Activated CD4-positive, alpha-beta T cell treated with anti-CD3 and anti-CD28 coated beads for 36 hours (primary cell): ENCODE data around the gene MPO. TPM values are rescaled to one million over a fixed set of nuclear protein-coding genes. Genes with fewer than 3 reads are reported as not detected.

Experiments used
- ATAC-seq: fragments of 200-7000 bp; cut with Tn5 transposase; one replicate; pipeline ENCODE4 v1.10.0; 2021; ENCODE audit warnings: mild to moderate bottlenecking, moderate library complexity
- CTCF ChIA-PET: fragments of 350-600 bp; sonication (Branson Sonifier 250); formaldehyde crosslinking; loops from one replicate; lab custom pipeline; 2021; ENCODE audit warnings: antibody characterized with exemption; lab: Charles Lee
- POLR2A ChIA-PET: fragments of 350-600 bp; sonication (Branson Sonifier 250); formaldehyde crosslinking; loops from one replicate; lab custom pipeline; 2021; ENCODE audit warnings: antibody characterized with exemption, inconsistent platforms; lab: Charles Lee
- DNase-seq: peaks from one replicate; pipeline ENCODE4 v3.0.0-alpha.2; 2020
- H3K27ac Mint-ChIP-seq: one replicate; pipeline ENCODE4 v1.8.0; 2021; ENCODE audit warnings: mixed read lengths
- H3K27me3 Mint-ChIP-seq: one replicate; pipeline ENCODE4 v1.8.0; 2021; ENCODE audit warnings: mixed read lengths
- H3K36me3 Mint-ChIP-seq: one replicate; pipeline ENCODE4 v1.8.0; 2021; ENCODE audit warnings: low read depth, mixed read lengths
- H3K4me1 Mint-ChIP-seq: one replicate; pipeline ENCODE4 v1.8.0; 2021; ENCODE audit warnings: mixed read lengths
- H3K4me3 Mint-ChIP-seq: one replicate; pipeline ENCODE4 v1.8.0; 2021; ENCODE audit warnings: mild to moderate bottlenecking, moderate library complexity, mixed read lengths
- H3K9me3 Mint-ChIP-seq: one replicate; pipeline ENCODE4 v1.8.0; 2021; ENCODE audit warnings: low read depth, mixed read lengths
- intact Hi-C, 2 experiments: fragments of 100-400 bp; cut with DNase I in 1 of 2; cut with micrococcal nuclease in 1 of 2; formaldehyde crosslinking; loops; one replicate each; pipeline versions ENCODE4 v1.14.2 to v1.15.1; 2022 to 2024; cut with DNase I, micrococcal nuclease
- total RNA-seq, 2 experiments: library from RNA; stranded (reverse); gene quantifications; one replicate each; pipeline ENCODE4 v1.2.3, GENCODE V29; 2021

The MPO gene
- total RNA-seq, 2 experiments from 2014 or later = 0.07 TPM; not detected in 1

- no peaks in the 10 kb centered on the region for H3K9me3 Mint-ChIP-seq
- DNase-seq (no peak), ATAC-seq (no peak)
- POLR2A ChIA-PET = interaction anchor here (1.4 kb wide), 1 partner anchor 14 kb away, joined by 3 read pairs; no protein-coding TSS in a partner anchor
- CTCF ChIA-PET = interaction anchor here (0.5 to 5.9 kb wide), 10 partner anchors 24 to 172 kb away, joined by 3 to 94 read pairs (median 3); partner anchors contain the start of genes RNF43 and SUPT4H1
- no peak overlapping the region for H3K4me3 Mint-ChIP-seq
- H3K27me3 Mint-ChIP-seq = no peaks in the 10 kb centered on the region
- peaks cover 14% of the 10 kb centered on the region for H3K4me1 Mint-ChIP-seq
- H3K36me3 Mint-ChIP-seq = peaks cover 2% of the 10 kb centered on the region
- intact Hi-C loops = loop anchor here in 1 of 2 experiments (10.0 kb wide), 1 partner anchor 691 kb away; no protein-coding TSS in a partner anchor
- no peak overlapping the region for H3K27ac Mint-ChIP-seq
Measured at GRCh38 chr17:58313815-58314705, 33.3 kb upstream of the MPO start.

GRCh38 chr17:58312829-58313228, 32.1 kb upstream of the MPO start:
- CTCF ChIA-PET = interaction anchor here (0.7 to 1.4 kb wide), 5 partner anchors 32 to 154 kb away, joined by 3 to 8 read pairs (median 3); partner anchors contain the start of gene RNF43
- H3K36me3 Mint-ChIP-seq = peaks cover 2% of the 10 kb centered on the region
- H3K9me3 Mint-ChIP-seq = no peaks in the 10 kb centered on the region
- POLR2A ChIA-PET = interaction anchor here (0.7 kb wide), 1 partner anchor 39 kb away, joined by 3 read pairs; the partner anchor contains the start of gene SUPT4H1
- H3K4me1 Mint-ChIP-seq = peaks cover 9% of the 10 kb centered on the region
- intact Hi-C loops = loop anchor here in 1 of 2 experiments (10.0 kb wide), 1 partner anchor 692 kb away; no protein-coding TSS in a partner anchor
- ATAC-seq (no peak), DNase-seq (no peak)
- no peak overlapping the region for H3K4me3 Mint-ChIP-seq
- no peaks in the 10 kb centered on the region for H3K27me3 Mint-ChIP-seq
- H3K27ac Mint-ChIP-seq = no peak overlapping the region

- ATAC-seq = no peak
- no peaks in the 10 kb centered on the region for H3K27me3 Mint-ChIP-seq
- CTCF ChIA-PET = interaction anchor here (0.7 to 1.4 kb wide), 5 partner anchors 32 to 470 kb away, joined by 3 to 8 read pairs (median 4); partner anchors contain the start of gene RNF43
- H3K9me3 Mint-ChIP-seq = no peaks in the 10 kb centered on the region
- no peak overlapping the region for H3K4me3 Mint-ChIP-seq
- POLR2A ChIA-PET = no interaction called here
- no peak overlapping the region for H3K27ac Mint-ChIP-seq
- peaks cover 2% of the 10 kb centered on the region for H3K4me1 Mint-ChIP-seq
- intact Hi-C loops = loop anchor here in 1 of 2 experiments (10.0 kb wide), 1 partner anchor 693 kb away; no protein-coding TSS in a partner anchor
- DNase-seq = no peak
- H3K36me3 Mint-ChIP-seq = peaks cover 2% of the 10 kb centered on the region
Measured at GRCh38 chr17:58312021-58312630, 31.4 kb upstream of the MPO start.

- Mint-ChIP-seq H3K27me3 (no peaks in the 10 kb centered on the region), H3K36me3 (peaks cover 2% of the 10 kb centered on the region)
- CTCF ChIA-PET = interaction anchor here (1.2 to 1.4 kb wide), 3 partner anchors 33 to 155 kb away, joined by 3 to 8 read pairs (median 4); partner anchors contain the start of gene RNF43
Measured at GRCh38 chr17:58311429-58311894, 30.7 kb upstream of the MPO start.

GRCh38 chr17:58310511-58311428, 30.0 kb upstream of the MPO start:
- ChIA-PET POLR2A (interaction anchor here (0.6 kb wide), 1 partner anchor 458 kb away, joined by 3 read pairs; no protein-coding TSS in a partner anchor), CTCF (interaction anchor here (0.6 kb wide), 1 partner anchor 86 kb away, joined by 3 read pairs; no protein-coding TSS in a partner anchor)
- no peak for ATAC-seq
- intact Hi-C loops = loop anchor here in 1 of 2 experiments (10.0 kb wide), 1 partner anchor 694 kb away; no protein-coding TSS in a partner anchor
- no peak for DNase-seq
- Mint-ChIP-seq H3K4me1 (no peaks in the 10 kb centered on the region), H3K27me3 (no peaks in the 10 kb centered on the region), H3K27ac (no peak overlapping the region), H3K36me3 (peaks cover 2% of the 10 kb centered on the region), H3K4me3 (no peak overlapping the region), H3K9me3 (no peaks in the 10 kb centered on the region)

More at GRCh38 chr17:58311429-58311894, 30.7 kb upstream of the MPO start:
- Mint-ChIP-seq H3K4me1 (no peaks in the 10 kb centered on the region), H3K4me3 (no peak overlapping the region), H3K9me3 (no peaks in the 10 kb centered on the region), H3K27ac (no peak overlapping the region)
- POLR2A ChIA-PET = interaction anchor here (0.6 kb wide), 1 partner anchor 457 kb away, joined by 3 read pairs; no protein-coding TSS in a partner anchor
- intact Hi-C loops = loop anchor here in 1 of 2 experiments (10.0 kb wide), 1 partner anchor 693 kb away; no protein-coding TSS in a partner anchor
- DNase-seq = no peak
- ATAC-seq = no peak

- Mint-ChIP-seq H3K27me3 (no peaks in the 10 kb centered on the region), H3K9me3 (no peaks in the 10 kb centered on the region), H3K27ac (no peak overlapping the region), H3K4me1 (no peaks in the 10 kb centered on the region), H3K4me3 (no peak overlapping the region), H3K36me3 (peaks cover 2% of the 10 kb centered on the region)
- ChIA-PET POLR2A (no interaction called here), CTCF (interaction anchor here (0.6 kb wide), 1 partner anchor 85 kb away, joined by 3 read pairs; no protein-coding TSS in a partner anchor)
- ATAC-seq (no peak), DNase-seq (no peak)
- intact Hi-C loops = loop anchor here in 1 of 2 experiments (10.0 kb wide), 1 partner anchor 695 kb away; no protein-coding TSS in a partner anchor
Measured at GRCh38 chr17:58309918-58310259, 29.2 kb upstream of the MPO start.

GRCh38 chr17:58308985-58309917, 28.5 kb upstream of the MPO start:
- DNase-seq (no peak), ATAC-seq (no peak)
- Mint-ChIP-seq H3K36me3 (peaks cover 2% of the 10 kb centered on the region), H3K4me3 (no peak overlapping the region), H3K4me1 (peaks cover 2% of the 10 kb centered on the region), H3K27ac (no peak overlapping the region), H3K9me3 (no peaks in the 10 kb centered on the region), H3K27me3 (no peaks in the 10 kb centered on the region)
- ChIA-PET POLR2A (no interaction called here), CTCF (interaction anchor here (1.2 kb wide), 1 partner anchor 43 kb away, joined by 3 read pairs; the partner anchor contains the start of gene SUPT4H1)
- intact Hi-C loops = no loop called here

- intact Hi-C loops = no loop called here
- ATAC-seq = no peak
- Mint-ChIP-seq H3K4me3 (no peak overlapping the region), H3K9me3 (no peaks in the 10 kb centered on the region), H3K36me3 (peaks cover 2% of the 10 kb centered on the region), H3K4me1 (peaks cover 3% of the 10 kb centered on the region), H3K27ac (no peak overlapping the region), H3K27me3 (no peaks in the 10 kb centered on the region)
- POLR2A ChIA-PET = no interaction called here
- CTCF ChIA-PET = interaction anchor here (0.6 to 5.0 kb wide), 4 partner anchors 9 to 75 kb away, joined by 3 to 38 read pairs (median 3); partner anchors contain the start of gene SUPT4H1
- DNase-seq = no peak
Measured at GRCh38 chr17:58308173-58308984, 27.6 kb upstream of the MPO start.
